Renal cortex interstitium (tissue), 11 donors: ENCODE measurements around the gene PLAAT4. TPM values are rescaled to one million over a fixed set of nuclear protein-coding genes. Genes with fewer than 3 reads are reported as not detected.

ENCODE experiments used
- DNase-seq, 11 donors: peaks; one replicate each; pipeline ENCODE4 v3.0.0-alpha.2; 2013; ENCODE audit warnings: low read depth in 9 of 11, low spot score in 4 of 11; ENCODE audit errors: extremely low read depth in 1 of 11
- polyA plus RNA-seq, 3 donors: library from polyadenylated mRNA; unstranded; fragments of 120-200 nt; gene quantifications; one replicate each; pipeline ENCODE4 v1.2.1, GENCODE V29; 2013; ENCODE audit not compliant: insufficient read length in 3 of 3

Gene PLAAT4
- polyA plus RNA-seq, 3 donors = 7.1 to 13.2 (median 7.1) TPM

DNA sequence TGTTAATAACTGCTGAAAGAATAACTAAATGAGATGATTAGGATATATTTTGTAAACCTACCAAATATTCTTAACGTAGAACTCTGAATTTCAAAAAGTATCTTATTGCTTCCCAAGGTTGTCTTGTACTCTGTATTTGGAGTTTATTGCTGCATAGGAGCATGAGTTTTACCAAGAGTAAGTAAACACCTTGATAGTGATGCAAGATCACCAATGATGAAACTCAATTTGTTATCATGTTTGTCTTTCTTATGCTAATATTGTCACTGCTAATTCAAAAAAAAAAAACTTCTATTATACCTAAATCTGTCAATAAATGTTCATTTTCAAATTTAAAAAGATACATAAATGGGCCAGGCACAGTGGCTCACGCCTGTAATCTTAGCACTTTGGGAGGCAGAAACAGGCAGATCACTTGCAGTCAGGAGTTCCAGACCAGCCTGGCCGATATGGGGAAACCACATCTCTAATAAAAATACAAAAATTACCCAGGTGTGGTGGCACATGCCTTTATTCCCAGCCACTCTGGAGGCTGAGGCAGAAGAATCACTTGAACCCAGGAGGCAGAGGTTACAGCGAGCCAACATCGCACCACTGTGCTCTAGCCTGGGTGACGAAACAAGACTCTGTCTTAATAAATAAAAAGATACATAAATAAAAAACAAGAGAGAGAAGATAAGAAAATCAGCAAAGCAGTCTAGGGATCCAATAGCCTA is 50.0 kb downstream of the PLAAT4 start:
- DNase-seq = no peak

DNA sequence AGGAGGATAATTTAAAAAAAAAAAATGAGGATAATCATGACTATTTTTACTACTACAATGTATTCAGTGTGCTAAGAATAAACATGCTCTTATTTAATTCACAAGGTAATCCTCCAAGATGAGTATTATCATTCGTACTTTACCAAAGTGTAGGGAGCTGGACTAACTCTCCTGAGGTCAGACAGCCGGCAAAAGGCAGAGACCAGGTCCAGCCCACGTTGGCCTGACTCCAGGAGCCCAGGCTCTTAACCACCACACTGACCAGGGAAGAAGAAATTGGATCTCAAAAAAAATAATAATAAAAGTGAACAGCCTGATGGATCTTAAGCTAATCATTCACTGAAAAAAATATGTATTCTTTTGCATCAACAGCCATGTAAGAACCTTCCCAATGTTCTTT is 52.4 kb downstream of the PLAAT4 start:
- no peak for DNase-seq

DNA sequence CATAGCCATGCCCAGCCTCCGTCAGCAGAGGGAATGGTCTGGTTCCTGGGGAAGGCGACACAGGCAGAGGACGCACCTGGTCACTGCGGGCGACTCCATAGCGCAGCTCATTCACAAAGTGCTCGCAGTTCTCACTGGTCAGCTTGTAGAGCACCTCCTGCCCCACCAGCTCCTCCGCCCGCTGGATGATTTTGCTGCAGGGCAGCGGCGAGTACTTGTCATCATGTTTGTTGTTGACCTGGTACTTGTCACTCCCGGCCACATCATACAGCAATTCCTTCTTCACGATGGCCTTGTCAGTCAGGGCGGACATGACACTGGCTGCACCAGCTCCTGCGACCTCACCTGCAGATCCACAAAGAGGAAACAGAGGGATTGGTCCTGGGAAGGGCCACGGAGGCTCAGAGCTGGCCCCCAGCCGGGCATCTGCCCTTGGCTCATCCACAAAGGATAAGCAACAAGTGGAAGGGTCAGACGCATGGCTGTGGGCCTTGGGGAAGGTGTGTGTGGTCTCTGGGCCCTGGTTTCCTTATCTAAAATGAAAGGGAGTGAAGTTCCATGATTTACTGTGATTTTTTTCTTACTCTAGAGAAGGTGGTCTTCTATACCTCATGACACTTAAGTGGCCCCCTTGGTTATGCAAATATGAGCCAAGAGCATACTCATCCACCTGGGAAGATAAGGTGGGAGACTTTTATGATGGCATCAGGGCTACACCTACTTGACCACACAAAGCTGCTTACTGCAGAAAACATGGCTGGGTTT is 53.6 kb downstream of the PLAAT4 start:
- DNase-seq = no peak

DNA sequence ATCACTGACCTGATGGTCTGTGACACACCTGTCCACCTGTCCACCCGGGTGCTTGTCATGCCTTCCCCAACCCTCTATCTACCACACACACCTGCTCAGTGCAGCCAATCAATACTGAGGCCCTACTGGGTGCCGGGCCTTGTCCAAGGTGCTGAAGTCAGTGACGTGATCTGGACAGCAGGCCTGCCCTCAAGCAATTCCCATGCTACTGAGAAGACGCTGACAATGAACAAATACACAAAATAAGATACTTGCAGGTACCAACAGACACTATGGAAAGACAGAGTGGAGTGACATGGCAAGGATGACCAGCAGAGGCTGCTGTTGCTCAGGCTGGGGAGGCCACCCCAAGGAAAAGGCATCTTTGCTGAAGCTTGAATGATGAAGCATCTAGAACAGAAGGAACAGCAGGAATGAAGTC is 56.4 kb downstream of the PLAAT4 start:
- DNase-seq = no peak

DNA sequence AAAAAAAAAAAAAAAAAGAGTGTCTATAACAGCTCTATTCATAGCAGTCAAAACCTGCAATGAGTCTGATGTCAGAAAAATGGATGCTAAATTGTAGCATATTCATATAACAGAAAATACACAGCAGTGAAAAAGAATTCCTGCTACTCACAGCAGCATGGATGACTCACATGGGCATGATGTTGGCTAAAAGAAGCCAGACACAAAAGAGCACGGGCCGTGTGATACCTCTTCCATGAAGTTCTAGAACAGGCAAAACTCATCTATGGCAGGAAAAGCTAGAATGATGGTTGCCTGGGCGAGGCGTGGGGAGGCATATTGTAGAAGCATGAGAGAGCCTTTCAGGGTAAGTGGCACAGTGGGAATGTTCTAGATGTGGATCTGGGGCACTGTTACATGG is 58.7 kb downstream of the PLAAT4 start:
- no peak for DNase-seq

Other genes starting within 250 kb of the PLAAT4 start
- gene SLC22A9, start 167.0 kb upstream of the PLAAT4 start, polyA plus RNA-seq = not detected
- gene PLAAT5, start 45.6 kb upstream of the PLAAT4 start, polyA plus RNA-seq = under 1 TPM; 0.64 to 0.73 (median 0.70) TPM
- under 1 TPM; 0.12 to 0.34 (median 0.17) TPM for gene LGALS12, start 30.7 kb upstream of the PLAAT4 start, polyA plus RNA-seq
- under 1 TPM in 2 of 3 donors, not detected in 1; 0.37 to 0.68 TPM for gene PLAAT2, start 26.6 kb downstream of the PLAAT4 start, polyA plus RNA-seq
- 10 to 100 TPM; 17.0 to 22.2 (median 19.5) TPM for gene PLAAT3, start 77.6 kb downstream of the PLAAT4 start, polyA plus RNA-seq
- 10 to 100 TPM; 16.9 to 17.8 (median 17.5) TPM for gene ATL3, start 134.6 kb downstream of the PLAAT4 start, polyA plus RNA-seq
- 100 to 1,000 TPM; 156 to 180 (median 173) TPM for gene RTN3, start 144.7 kb downstream of the PLAAT4 start, polyA plus RNA-seq
- gene ZFTA, start 232.0 kb downstream of the PLAAT4 start, polyA plus RNA-seq = 10 to 100 TPM; 42.8 to 50.5 (median 45.3) TPM